T-helper 9 cell (primary cell): ENCODE measurements around the gene CLEC4C.

Source experiments
- DNase-seq: peaks from one replicate; pipeline ENCODE4 v3.0.0-alpha.2; 2020

The CLEC4C gene

GRCh38 chr12:7719946-7720730 is 27.0 kb downstream of the CLEC4C start:
- no peak for DNase-seq

GRCh38 chr12:7716381-7716780 is 30.8 kb downstream of the CLEC4C start:
- no peak for DNase-seq

DNA sequence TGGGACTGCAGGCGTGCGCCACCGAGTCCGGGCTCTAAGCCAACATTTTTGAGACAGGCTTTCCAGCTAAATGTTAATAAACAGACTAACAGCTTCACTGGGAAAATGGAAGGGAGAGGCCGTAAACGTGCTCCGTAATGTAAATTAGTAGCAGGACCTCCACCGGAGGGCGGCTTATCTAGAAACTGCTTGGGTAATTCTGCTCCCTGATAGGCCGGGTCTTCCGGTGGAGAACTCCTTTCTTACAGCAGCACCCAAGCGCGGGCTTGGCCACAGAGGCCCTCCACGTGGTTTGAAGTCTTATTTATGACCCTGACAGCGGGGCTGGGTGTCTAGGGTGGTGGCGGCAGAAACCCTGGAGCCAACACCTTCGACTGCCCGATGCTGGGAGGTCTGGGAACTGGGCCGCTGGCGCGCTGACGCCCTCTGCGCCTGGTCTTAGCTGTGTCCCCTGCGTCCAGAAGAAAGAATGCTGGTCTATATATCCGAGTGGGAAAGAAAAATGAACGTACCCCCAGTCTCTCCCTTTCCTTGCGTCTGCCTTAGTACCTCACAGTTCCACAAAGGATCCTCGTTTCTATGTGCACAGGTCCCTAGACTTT is 34.2 kb downstream of the CLEC4C start:
- no peak for DNase-seq

DNA sequence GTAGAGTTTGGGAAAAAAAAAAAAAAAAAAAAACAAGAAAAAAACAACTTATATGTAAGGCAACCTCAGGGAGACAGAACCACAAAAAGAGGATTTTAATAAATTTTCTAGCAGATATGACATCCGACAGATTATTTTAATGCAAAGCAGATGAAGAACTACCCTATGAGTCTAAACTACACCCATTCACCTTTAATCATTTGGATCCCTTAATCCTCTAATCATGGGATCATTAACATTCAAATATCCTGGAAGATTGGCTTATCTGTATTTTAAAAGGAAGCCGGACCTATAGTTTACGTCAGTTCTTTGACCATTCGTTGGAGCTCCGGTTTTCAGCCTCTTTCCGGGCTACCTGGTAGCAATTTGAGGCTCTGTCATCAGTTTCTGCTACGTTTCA is 36.0 kb downstream of the CLEC4C start, which contains the start of gene DPPA3:
Gene DPPA3, plus strand, starts transcription at position 301 of the 400 bp plus-strand sequence. CDS start 138 bp downstream, outside the sequence.
- DNase-seq: no peak

- DNase-seq: no peak
Observed at GRCh38 chr12:7709969-7710675, 37.1 kb downstream of the CLEC4C start.

DNA sequence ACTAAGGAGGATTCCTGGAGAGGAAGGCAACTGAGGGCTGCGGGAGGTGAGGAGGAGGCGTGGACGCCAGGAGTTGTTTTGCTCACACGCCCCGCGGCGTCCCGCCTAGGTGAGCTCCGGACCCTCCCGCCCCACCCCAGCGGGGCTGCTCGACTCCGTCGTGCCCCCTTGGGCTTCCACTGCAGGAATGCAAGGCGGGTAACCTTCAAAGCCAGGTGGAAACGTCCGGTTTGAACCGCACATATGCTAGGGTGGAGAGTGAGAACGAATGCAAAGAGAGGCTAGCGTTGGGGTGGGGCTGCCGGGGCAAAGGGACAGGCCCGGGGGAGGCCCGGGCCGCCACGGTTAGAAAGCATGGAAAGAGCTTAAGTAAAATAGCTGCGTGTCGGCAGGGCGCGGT is 41.3 kb downstream of the CLEC4C start:
- DNase-seq: no peak

GRCh38 chr12:7695566-7696197 is 51.5 kb downstream of the CLEC4C start, which contains the start of gene GDF3:
TSS of gene GDF3 (minus strand) at chr12:7695775. CDS start at chr12:7695728, 47 bp downstream.
- no peak for DNase-seq

GRCh38 chr12:7695237-7695560 is 52.0 kb downstream of the CLEC4C start:
- DNase-seq: no peak

DNA sequence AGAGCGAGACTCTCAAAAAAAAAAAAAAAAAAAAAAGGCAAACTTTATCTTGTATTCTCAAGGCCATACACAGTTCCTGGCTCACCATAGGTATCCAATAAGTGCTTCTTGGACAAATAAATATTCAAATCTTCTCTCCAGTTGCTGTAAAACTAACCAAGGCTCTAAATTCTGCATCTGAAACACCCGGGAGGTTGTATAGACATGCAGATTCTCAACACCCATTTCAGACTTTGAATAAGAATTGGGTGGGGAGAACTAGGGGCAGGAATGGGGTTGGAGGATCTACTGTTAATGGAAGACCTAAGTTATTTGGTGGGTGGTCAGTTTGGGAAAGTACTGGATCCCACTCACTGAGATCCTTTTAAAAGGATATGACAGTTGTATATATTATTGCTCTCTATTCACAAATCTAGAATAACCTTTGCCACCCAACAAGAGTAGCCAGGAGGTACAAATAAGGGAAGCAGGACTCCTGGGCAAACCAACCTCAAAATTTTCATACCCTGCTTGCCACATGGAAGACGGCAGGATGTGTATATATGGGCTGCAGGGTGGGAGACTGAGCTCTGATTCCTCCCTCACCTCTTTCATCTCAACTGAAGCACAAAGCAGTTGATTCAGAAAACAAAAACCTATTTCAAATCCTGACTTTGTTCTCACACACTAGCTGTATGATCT is 52.5 kb downstream of the CLEC4C start:
- no peak for DNase-seq

DNA sequence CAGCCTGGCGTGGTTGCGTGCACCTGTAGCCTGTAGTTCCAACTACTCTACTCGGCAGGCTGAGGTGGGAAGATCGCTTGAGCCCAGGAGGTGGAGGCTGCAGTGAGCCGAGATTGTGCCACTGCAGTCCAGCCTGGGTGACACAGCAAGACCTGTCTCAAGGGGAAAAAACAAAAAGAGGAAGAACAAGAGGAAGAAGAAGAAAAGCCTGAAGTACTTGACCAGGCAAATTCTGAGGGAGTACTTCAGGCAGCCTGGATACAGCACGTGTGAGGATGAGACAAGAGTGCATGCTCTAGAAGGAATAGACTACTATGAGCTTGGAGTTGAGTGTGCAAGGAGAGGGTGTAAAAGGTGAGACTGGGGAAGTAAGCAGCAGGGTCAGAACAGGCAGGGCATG is 53.4 kb downstream of the CLEC4C start:
- DNase-seq: no peak

DNA sequence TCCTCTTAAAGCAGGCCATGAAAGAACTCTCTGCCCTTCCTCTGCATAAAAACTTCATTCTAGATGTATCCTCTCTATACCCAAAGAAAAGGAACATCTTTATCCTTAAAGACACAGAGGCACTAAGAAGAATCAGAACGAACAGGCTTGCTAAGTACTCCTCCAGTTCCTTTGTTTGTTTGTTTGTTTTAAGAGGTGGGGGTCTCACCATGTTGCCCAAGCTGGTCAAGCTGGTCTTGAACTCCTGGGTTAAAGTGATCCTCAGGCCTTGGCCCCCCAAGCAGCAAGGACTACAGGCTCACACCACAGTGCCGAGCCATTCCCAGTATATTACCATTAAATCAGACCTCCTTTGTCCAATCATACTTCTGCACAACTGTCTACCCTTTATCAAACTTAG is 65.6 kb downstream of the CLEC4C start:
- no peak for DNase-seq
